Tibial nerve (tissue), 4 donors: ENCODE results near the gene DIP2B. TPM values are rescaled to one million over a fixed set of nuclear protein-coding genes. Genes with fewer than 3 reads are reported as not detected.

Experiments
- DNase-seq, 2 donors: peaks; one replicate each; pipeline ENCODE4 v3.0.0-alpha.2; 2019; ENCODE audit warnings: low spot score in 2 of 2
- H3K27ac ChIP-seq, 4 donors: fragments of 200-600 bp; sonication (generic) in 3 of 4; one replicate each; pipeline ENCODE4 v1.5.1; 2017 to 2019; ENCODE audit warnings: mild to moderate bottlenecking in 1 of 4
- H3K27me3 ChIP-seq, 2 donors: fragments of 200-600 bp; sonication (generic) in 1 of 2; one replicate each; pipeline versions ENCODE4 v1.5.1 to v1.6.0; 2017 to 2019
- H3K36me3 ChIP-seq, 3 donors: fragments of 200-600 bp; sonication (generic); one replicate each; pipeline ENCODE4 v1.5.1; 2018 to 2019
- H3K4me1 ChIP-seq, 4 donors: fragments of 200-600 bp; sonication (generic) in 3 of 4; one replicate each; pipeline ENCODE4 v1.5.1; 2017 to 2019
- H3K4me3 ChIP-seq, 4 donors: fragments of 200-600 bp; sonication (generic) in 3 of 4; one replicate each; pipeline ENCODE4 v1.5.1; 2017 to 2019; ENCODE audit warnings: mild to moderate bottlenecking in 1 of 4, moderate library complexity in 1 of 4
- H3K9me3 ChIP-seq, 4 donors: fragments of 200-600 bp; sonication (generic) in 3 of 4; one replicate each; pipeline ENCODE4 v1.5.1; 2017 to 2019
- CTCF ChIP-seq, 5 experiments: fragments of 200-600 bp in 3 of 5; fragments of 450-650 bp in 2 of 5; sonication (generic) in 3 of 5; IDR thresholded peaks; one replicate each; pipeline ENCODE4 v1.5.1; 2016 to 2019; ENCODE audit warnings: antibody characterized with exemption in 5 of 5, mild to moderate bottlenecking in 3 of 5, moderate library complexity in 2 of 5
- EP300 ChIP-seq, 2 donors: sonication (generic); formaldehyde crosslinking; IDR thresholded peaks; one replicate each; pipeline ENCODE4 v1.6.1; 2017; ENCODE audit warnings: antibody characterized with exemption in 2 of 2, mild to moderate bottlenecking in 1 of 2
- POLR2A ChIP-seq, 2 donors: fragments of 450-650 bp; IDR thresholded peaks; one replicate each; pipeline ENCODE4 v1.6.1; 2017; ENCODE audit warnings: antibody characterized with exemption in 2 of 2, mild to moderate bottlenecking in 2 of 2, moderate library complexity in 2 of 2
- WGBS, 2 donors: methylation state at CpG; one replicate each; pipeline ENCODE4 v1.1.5; 2018; 5-methylcytosine and 5-hydroxymethylcytosine counted together
- total RNA-seq, 4 donors: library from RNA; depleted of rRNA; stranded (reverse); fragments of >200 nt; gene quantifications; one replicate each; pipeline ENCODE4 v1.1.0, GENCODE V29; 2016

The DIP2B gene
- total RNA-seq, 4 donors from 2014 or later, result 38.6 to 59.0 (median 44.8) TPM

GRCh38 chr12:50546441-50547318 is 41.9 kb downstream of the DIP2B start:
- H3K27ac ChIP-seq, result no peak overlapping the region
- 61 to 66% methylated on average over 6 of the region's 6 CpGs for WGBS, 2 donors
- no peaks in the 10 kb centered on the region for H3K9me3 ChIP-seq
- H3K4me3 ChIP-seq, result no peak overlapping the region
- DNase-seq, result no peak
- peaks cover 0 to 8% (median 0%) of the 10 kb centered on the region in 3 donors for H3K36me3 ChIP-seq
- H3K4me1 ChIP-seq, result peaks cover 0 to 56% (median 3%) of the 10 kb centered on the region in 4 donors
- TF ChIP-seq POLR2A (IDR thresholded peaks at IDR 0.05) (no peak), EP300 (IDR thresholded peaks at IDR 0.05) (no peak), CTCF (IDR thresholded peaks at IDR 0.05) (no peak)
- no peaks in the 10 kb centered on the region for H3K27me3 ChIP-seq

- no peak for DNase-seq
- no peaks in the 10 kb centered on the region for H3K27me3 ChIP-seq
- H3K36me3 ChIP-seq, result peaks cover 0 to 8% (median 0%) of the 10 kb centered on the region in 3 donors
- no peaks in the 10 kb centered on the region for H3K9me3 ChIP-seq
- TF ChIP-seq POLR2A (IDR thresholded peaks at IDR 0.05), result no peak
- TF ChIP-seq EP300 (IDR thresholded peaks at IDR 0.05), result no peak
- no peak for TF ChIP-seq CTCF (IDR thresholded peaks at IDR 0.05)
- H3K4me3 ChIP-seq, result no peak overlapping the region
- 90 to 94% methylated on average over 2 of the region's 2 CpGs for WGBS, 2 donors
- no peak overlapping the region for H3K27ac ChIP-seq
- H3K4me1 ChIP-seq, result peaks cover 0 to 46% (median 3%) of the 10 kb centered on the region in 4 donors
These were observed 43.0 kb downstream of the DIP2B start for GRCh38 chr12:50547742-50548141.

GRCh38 chr12:50549885-50550284 is 45.1 kb downstream of the DIP2B start:
- WGBS, 2 donors, result 66 to 73% methylated on average over 4 of the region's 4 CpGs

GRCh38 chr12:50550530-50551223 is 45.9 kb downstream of the DIP2B start:
- TF ChIP-seq POLR2A (IDR thresholded peaks at IDR 0.05) (no peak), EP300 (IDR thresholded peaks at IDR 0.05) (no peak), CTCF (IDR thresholded peaks at IDR 0.05) (no peak)
- DNase-seq, result no peak
- Histone ChIP-seq H3K4me1 (peaks cover 0 to 42% (median 1%) of the 10 kb centered on the region in 4 donors), H3K4me3 (no peak overlapping the region), H3K27me3 (no peaks in the 10 kb centered on the region), H3K9me3 (no peaks in the 10 kb centered on the region), H3K27ac (peak overlapping the region in 1 of 4 donors; percentile 25), H3K36me3 (no peaks in the 10 kb centered on the region)
- WGBS, 2 donors, result 73 to 79% methylated on average over 9 of the region's 9 CpGs

More at GRCh38 chr12:50549885-50550284, 45.1 kb downstream of the DIP2B start:
- Histone ChIP-seq H3K4me3 (no peak overlapping the region), H3K27ac (peak overlapping the region in 1 of 4 donors; percentile 25), H3K4me1 (peaks cover 0 to 46% (median 3%) of the 10 kb centered on the region in 4 donors), H3K36me3 (no peaks in the 10 kb centered on the region), H3K9me3 (no peaks in the 10 kb centered on the region), H3K27me3 (no peaks in the 10 kb centered on the region)
- TF ChIP-seq CTCF (IDR thresholded peaks at IDR 0.05) (no peak), POLR2A (IDR thresholded peaks at IDR 0.05) (no peak), EP300 (IDR thresholded peaks at IDR 0.05) (no peak)
- no peak for DNase-seq

- Histone ChIP-seq H3K4me3 (no peak overlapping the region), H3K27ac (no peak overlapping the region), H3K4me1 (peaks cover 0 to 30% (median 0%) of the 10 kb centered on the region in 4 donors), H3K36me3 (no peaks in the 10 kb centered on the region), H3K9me3 (no peaks in the 10 kb centered on the region), H3K27me3 (no peaks in the 10 kb centered on the region)
- TF ChIP-seq POLR2A (IDR thresholded peaks at IDR 0.05) (no peak), CTCF (IDR thresholded peaks at IDR 0.05) (no peak), EP300 (IDR thresholded peaks at IDR 0.05) (no peak)
- no peak for DNase-seq
- 94 to 97% methylated on average over 2 of the region's 2 CpGs for whole genome bisulfite sequencing, 2 donors
These were observed 47.1 kb downstream of the DIP2B start for GRCh38 chr12:50551866-50552265.
